ENCODE measurements around the gene KIF12. TPM values are rescaled to one million over a fixed set of nuclear protein-coding genes. Genes with fewer than 3 reads are reported as not detected.

KIF12 gene
- total and polyA plus RNA-seq, 2 donors (not counting 3 experiments of a cell fraction or from before 2014, with no cell fraction given) = 0.46 to 0.97 TPM

- H3K4me2 ChIP-seq (ENCODE audit: insufficient read depth, low read length) = no peak overlapping the region
- no peaks in the 10 kb centered on the region for H3K9me1 ChIP-seq (replicated peaks; ENCODE audit: control insufficient read depth, extremely low read depth, insufficient read depth, low read length)
- H3K36me3 ChIP-seq (ENCODE audit: control insufficient read depth in 2 of 2, extremely low read depth in 1 of 2, insufficient read depth in 2 of 2, low read length in 2 of 2) = peaks cover 3 to 10% of the 10 kb centered on the region in 2 experiments
- H3K79me2 ChIP-seq (ENCODE audit: control insufficient read depth, insufficient read depth, low read length) = no peaks in the 10 kb centered on the region
- H3K9ac ChIP-seq (replicated peaks; ENCODE audit: extremely low read depth, insufficient read depth, low read length) = no peak overlapping the region
- POLR2A ChIA-PET = no interaction called here
- no peaks in the 10 kb centered on the region for H3K4me1 ChIP-seq (ENCODE audit: control insufficient read depth, extremely low read depth, insufficient read depth, low read length)
- H3K9me3 ChIP-seq (replicated peaks; ENCODE audit: control insufficient read depth, insufficient read depth, low read length) = no peaks in the 10 kb centered on the region
- H3K27me3 ChIP-seq (ENCODE audit: control insufficient read depth in 2 of 2, insufficient read depth in 2 of 2, low read length in 2 of 2) = peaks cover 0 to 2% of the 10 kb centered on the region in 2 experiments
- intact Hi-C loops (cut with micrococcal nuclease) (no loop called here), dilution Hi-C loops (cut with MboI; ENCODE audit: extremely low pct_ligation_motif_present, low sequenced_read_pairs) (no loop called here)
- no peak overlapping the region for H3K27ac ChIP-seq (ENCODE audit: insufficient read depth, low read depth, low read length)
- no TSS peak for BruUV-seq (replicated peaks)
- H3K4me3 ChIP-seq (replicated peaks in 1 of 3; ENCODE audit: insufficient read depth in 1 of 3, low read depth in 1 of 3, low read length in 3 of 3) = no peak overlapping the region
- no peak for FAIRE-seq
- TF ChIP-seq JUN (IDR thresholded peaks at IDR 0.05; ENCODE audit: borderline replicate concordance, insufficient read depth, insufficient read length, low read depth) (no peak), POLR2A (IDR thresholded peaks at IDR 0.05; ENCODE audit: low read depth, low read length) (no peak), GATA2 (IDR thresholded peaks at IDR 0.05; ENCODE audit: insufficient read depth, insufficient read length, low read depth, low read length) (no peak), MYC (IDR thresholded peaks at IDR 0.05; ENCODE audit: low read depth, low read length) (no peak), FOS (IDR thresholded peaks at IDR 0.05; ENCODE audit: borderline replicate concordance, insufficient read depth, low read length) (no peak), POLR2AphosphoS5 (IDR thresholded peaks at IDR 0.05; ENCODE audit: insufficient read depth, low read depth, low read length) (no peak), EZH2 (IDR thresholded peaks at IDR 0.05; ENCODE audit: borderline replicate concordance, low read depth, low read length, severe bottlenecking) (no peak)
- TF ChIP-seq, protein P1, sequence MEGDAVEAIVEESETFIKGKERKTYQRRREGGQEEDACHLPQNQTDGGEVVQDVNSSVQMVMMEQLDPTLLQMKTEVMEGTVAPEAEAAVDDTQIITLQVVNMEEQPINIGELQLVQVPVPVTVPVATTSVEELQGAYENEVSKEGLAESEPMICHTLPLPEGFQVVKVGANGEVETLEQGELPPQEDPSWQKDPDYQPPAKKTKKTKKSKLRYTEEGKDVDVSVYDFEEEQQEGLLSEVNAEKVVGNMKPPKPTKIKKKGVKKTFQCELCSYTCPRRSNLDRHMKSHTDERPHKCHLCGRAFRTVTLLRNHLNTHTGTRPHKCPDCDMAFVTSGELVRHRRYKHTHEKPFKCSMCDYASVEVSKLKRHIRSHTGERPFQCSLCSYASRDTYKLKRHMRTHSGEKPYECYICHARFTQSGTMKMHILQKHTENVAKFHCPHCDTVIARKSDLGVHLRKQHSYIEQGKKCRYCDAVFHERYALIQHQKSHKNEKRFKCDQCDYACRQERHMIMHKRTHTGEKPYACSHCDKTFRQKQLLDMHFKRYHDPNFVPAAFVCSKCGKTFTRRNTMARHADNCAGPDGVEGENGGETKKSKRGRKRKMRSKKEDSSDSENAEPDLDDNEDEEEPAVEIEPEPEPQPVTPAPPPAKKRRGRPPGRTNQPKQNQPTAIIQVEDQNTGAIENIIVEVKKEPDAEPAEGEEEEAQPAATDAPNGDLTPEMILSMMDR (IDR thresholded peaks at IDR 0.05; ENCODE audit: extremely low read depth in 1 of 2, insufficient read depth in 1 of 2, low read depth in 1 of 2, low read length in 2 of 2) = no peak
- TF ChIP-seq, protein P2, sequence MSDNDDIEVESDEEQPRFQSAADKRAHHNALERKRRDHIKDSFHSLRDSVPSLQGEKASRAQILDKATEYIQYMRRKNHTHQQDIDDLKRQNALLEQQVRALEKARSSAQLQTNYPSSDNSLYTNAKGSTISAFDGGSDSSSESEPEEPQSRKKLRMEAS (IDR thresholded peaks at IDR 0.05; ENCODE audit: insufficient read depth, insufficient read length) = no peak
- DNase-seq (ENCODE audit: low read depth, low spot score) = no peak
- CTCF ChIA-PET = interaction anchor here (0.8 to 1.9 kb wide), 6 partner anchors 12 to 320 kb away, joined by 3 to 10 read pairs (median 3); no protein-coding TSS in a partner anchor
- H4K20me1 ChIP-seq (replicated peaks; ENCODE audit: control insufficient read depth, extremely low read depth, insufficient read depth, low read length) = no peaks in the 10 kb centered on the region
- no peak overlapping the region for H2AFZ ChIP-seq (ENCODE audit: low read depth, low read length)
These were observed 41.8 kb downstream of the KIF12 start for GRCh38 chr9:114057161-114057885.
